HUES6 (cell line): Measurements from ENCODE around the gene PPP2R2C.

Source experiments
- H3K27ac ChIP-seq: 2 replicates; pipeline ENCODE4 v1.7.0; 2013; ENCODE audit warnings: low read depth, mild to moderate bottlenecking, low read length, inconsistent platforms
- H3K27me3 ChIP-seq: 2 replicates; pipeline ENCODE4 v1.6.1; 2013; ENCODE audit warnings: low read length; ENCODE audit not compliant: control insufficient read depth, insufficient read depth
- H3K36me3 ChIP-seq: 2 replicates; pipeline ENCODE4 v1.6.1; 2013; ENCODE audit warnings: low read length; ENCODE audit not compliant: control insufficient read depth, insufficient read depth
- H3K4me1 ChIP-seq: 2 replicates; pipeline ENCODE4 v1.6.1; 2013; ENCODE audit warnings: low read length; ENCODE audit not compliant: control insufficient read depth, insufficient read depth
- H3K4me3 ChIP-seq: 2 replicates; pipeline ENCODE4 v1.5.1; 2013; ENCODE audit warnings: low read depth, low read length
- H3K9ac ChIP-seq: one replicate; pipeline ENCODE4 v1.6.1; 2013; ENCODE audit warnings: mild to moderate bottlenecking, low read length
- H3K9me3 ChIP-seq: 2 replicates; pipeline ENCODE4 v1.6.1; 2013; ENCODE audit warnings: low read depth, low read length; ENCODE audit not compliant: control insufficient read depth, insufficient read depth

The PPP2R2C gene

GRCh38 chr4:6494431-6495295, 22.2 kb upstream of the PPP2R2C start:
- peaks cover 4% of the 10 kb centered on the region; the same call in 1 of the 2 replicates for H3K27me3 ChIP-seq
- no peak overlapping the region for H3K4me3 ChIP-seq
- H3K36me3 ChIP-seq = no peaks in the 10 kb centered on the region
- peaks cover 14% of the 10 kb centered on the region for H3K4me1 ChIP-seq
- H3K9me3 ChIP-seq = peaks cover 3% of the 10 kb centered on the region; the same call in 1 of the 2 replicates
- no peak overlapping the region for H3K9ac ChIP-seq
- H3K27ac ChIP-seq = no peak overlapping the region

GRCh38 chr4:6493658-6494304, 21.4 kb upstream of the PPP2R2C start:
- H3K27me3 ChIP-seq = peaks cover 9% of the 10 kb centered on the region
- peaks cover 3% of the 10 kb centered on the region; the same call in 1 of the 2 replicates for H3K9me3 ChIP-seq
- H3K9ac ChIP-seq = no peak overlapping the region
- no peaks in the 10 kb centered on the region for H3K36me3 ChIP-seq
- no peak overlapping the region for H3K27ac ChIP-seq
- no peak overlapping the region for H3K4me3 ChIP-seq
- peaks cover 14% of the 10 kb centered on the region for H3K4me1 ChIP-seq

- Histone ChIP-seq H3K4me3 (no peak overlapping the region), H3K4me1 (peaks cover 14% of the 10 kb centered on the region), H3K36me3 (no peaks in the 10 kb centered on the region), H3K27ac (no peak overlapping the region), H3K9me3 (peaks cover 3% of the 10 kb centered on the region; the same call in 1 of the 2 replicates), H3K27me3 (peaks cover 10% of the 10 kb centered on the region), H3K9ac (no peak overlapping the region)
Measured at GRCh38 chr4:6492861-6493657, 20.6 kb upstream of the PPP2R2C start.

- no peak overlapping the region for H3K27ac ChIP-seq
- peaks cover 14% of the 10 kb centered on the region for H3K4me1 ChIP-seq
- H3K36me3 ChIP-seq = no peaks in the 10 kb centered on the region
- peaks cover 3% of the 10 kb centered on the region; the same call in 1 of the 2 replicates for H3K9me3 ChIP-seq
- H3K27me3 ChIP-seq = peaks cover 10% of the 10 kb centered on the region
- no peak overlapping the region for H3K4me3 ChIP-seq
- no peak overlapping the region for H3K9ac ChIP-seq
Measured at GRCh38 chr4:6492027-6492590, 19.7 kb upstream of the PPP2R2C start.

GRCh38 chr4:6491235-6491634, 18.8 kb upstream of the PPP2R2C start:
- Histone ChIP-seq H3K4me1 (peaks cover 14% of the 10 kb centered on the region), H3K27me3 (peaks cover 10% of the 10 kb centered on the region), H3K27ac (no peak overlapping the region), H3K4me3 (no peak overlapping the region), H3K36me3 (no peaks in the 10 kb centered on the region), H3K9me3 (peaks cover 3% of the 10 kb centered on the region; the same call in 1 of the 2 replicates), H3K9ac (no peak overlapping the region)

GRCh38 chr4:6489927-6490326, 17.5 kb upstream of the PPP2R2C start:
- no peak overlapping the region for H3K27ac ChIP-seq
- peaks cover 10% of the 10 kb centered on the region for H3K27me3 ChIP-seq
- H3K36me3 ChIP-seq = no peaks in the 10 kb centered on the region
- H3K9ac ChIP-seq = no peak overlapping the region
- no peak overlapping the region for H3K4me3 ChIP-seq
- peaks cover 14% of the 10 kb centered on the region for H3K4me1 ChIP-seq
- H3K9me3 ChIP-seq = peaks cover 3% of the 10 kb centered on the region; the same call in 1 of the 2 replicates

- Histone ChIP-seq H3K4me1 (no peaks in the 10 kb centered on the region), H3K9ac (no peak overlapping the region), H3K27me3 (peaks cover 10% of the 10 kb centered on the region), H3K27ac (no peak overlapping the region), H3K9me3 (peaks cover 3% of the 10 kb centered on the region; the same call in 1 of the 2 replicates), H3K4me3 (no peak overlapping the region), H3K36me3 (no peaks in the 10 kb centered on the region)
Measured at GRCh38 chr4:6487466-6487865, 15.1 kb upstream of the PPP2R2C start.

- Histone ChIP-seq H3K36me3 (no peaks in the 10 kb centered on the region), H3K27me3 (peaks cover 11% of the 10 kb centered on the region; the same call in 1 of the 2 replicates), H3K27ac (no peak overlapping the region), H3K4me3 (no peak overlapping the region), H3K4me1 (peaks cover 10% of the 10 kb centered on the region; the same call in 1 of the 2 replicates), H3K9me3 (no peaks in the 10 kb centered on the region), H3K9ac (no peak overlapping the region)
Measured at GRCh38 chr4:6480534-6481088, 8.2 kb upstream of the PPP2R2C start.

- H3K9me3 ChIP-seq = no peaks in the 10 kb centered on the region
- no peaks in the 10 kb centered on the region for H3K36me3 ChIP-seq
- no peak overlapping the region for H3K27ac ChIP-seq
- H3K27me3 ChIP-seq = peaks cover 23% of the 10 kb centered on the region
- peaks cover 13% of the 10 kb centered on the region for H3K4me1 ChIP-seq
- no peak overlapping the region for H3K9ac ChIP-seq
- no peak overlapping the region for H3K4me3 ChIP-seq
Measured at GRCh38 chr4:6478546-6479220, 6.3 kb upstream of the PPP2R2C start.

GRCh38 chr4:6476893-6477292, 4.5 kb upstream of the PPP2R2C start:
- no peak overlapping the region for H3K27ac ChIP-seq
- peaks cover 38% of the 10 kb centered on the region for H3K27me3 ChIP-seq
- H3K36me3 ChIP-seq = no peaks in the 10 kb centered on the region
- H3K9me3 ChIP-seq = no peaks in the 10 kb centered on the region
- no peak overlapping the region for H3K9ac ChIP-seq
- peaks cover 24% of the 10 kb centered on the region for H3K4me1 ChIP-seq
- no peak overlapping the region for H3K4me3 ChIP-seq
